DMS53 treated with DMSO at 0.1 percent for 48 hours (cell line): ENCODE data around the gene FAM120A.

Experiments used
- DNase-seq: peaks from one replicate; lab custom pipeline; 2025; ENCODE audit not compliant: unreplicated experiment; lab: John Stamatoyannopoulos, UW

FAM120A gene

GRCh38 chr9:93591301-93592007 lies 140.0 kb downstream of the FAM120A start:
- DNase-seq: no peak

- no peak for DNase-seq
Measured at GRCh38 chr9:93592008-93592642, 140.6 kb downstream of the FAM120A start.

GRCh38 chr9:93592643-93593021 lies 141.1 kb downstream of the FAM120A start:
- no peak for DNase-seq

DNA sequence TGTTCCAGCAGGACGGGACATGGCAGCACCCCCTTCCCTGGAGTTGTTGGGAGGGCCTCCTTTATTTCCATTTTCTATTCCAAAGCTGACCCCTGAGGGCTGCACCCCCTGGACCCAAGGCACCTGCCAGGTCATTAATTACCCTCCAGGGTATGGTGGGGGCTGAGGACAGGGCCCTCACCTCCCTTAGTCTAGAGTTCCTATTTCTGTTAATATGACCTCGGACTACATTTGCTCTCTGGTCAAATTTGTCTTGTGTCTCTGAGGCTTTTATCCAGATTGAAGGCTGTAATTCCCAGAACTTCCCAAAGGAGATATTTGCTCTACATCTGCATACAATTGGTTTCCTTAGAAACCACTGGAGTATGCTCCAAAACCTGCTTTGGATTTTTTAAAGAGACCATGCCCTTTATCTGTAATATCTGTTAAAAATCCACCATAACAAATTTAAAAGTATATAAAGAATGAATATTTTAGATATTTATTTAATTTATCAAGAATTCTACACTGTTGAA lies 141.7 kb downstream of the FAM120A start:
- DNase-seq: no peak

DNA sequence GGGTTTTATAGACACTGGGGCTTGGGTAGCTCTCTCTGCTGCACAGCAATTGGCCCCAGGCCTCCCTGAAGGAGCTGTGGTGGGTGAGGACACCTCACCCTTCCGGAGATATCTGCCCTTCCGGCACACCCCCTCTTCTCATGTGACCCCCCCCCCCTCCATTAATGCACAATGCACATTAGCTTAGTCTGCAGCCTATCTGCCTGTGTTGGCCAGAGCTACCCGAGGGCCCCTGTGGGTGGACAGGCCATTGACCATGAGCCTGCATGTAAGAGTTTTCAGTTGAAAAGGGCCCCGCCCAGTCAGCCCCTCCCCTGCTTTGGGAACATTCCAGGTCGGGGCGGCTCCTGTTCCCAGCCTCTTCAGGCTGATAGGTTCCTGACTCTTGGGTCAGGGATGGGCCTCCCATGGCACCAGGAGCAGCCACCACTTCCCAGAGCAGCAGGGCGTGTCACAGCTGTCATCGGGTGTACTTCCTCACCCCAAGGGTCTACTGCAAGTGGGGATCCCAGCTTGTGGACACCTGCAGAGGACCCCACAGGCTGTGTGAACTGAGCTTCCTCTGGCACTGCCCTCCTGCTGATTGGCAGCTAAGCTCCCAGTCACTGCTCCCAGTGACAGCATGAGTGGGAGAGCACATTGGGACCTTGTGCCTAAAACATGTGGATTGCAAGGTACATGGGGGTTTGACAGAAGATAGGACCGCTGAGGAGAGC lies 142.7 kb downstream of the FAM120A start:
- DNase-seq: no peak

DNA sequence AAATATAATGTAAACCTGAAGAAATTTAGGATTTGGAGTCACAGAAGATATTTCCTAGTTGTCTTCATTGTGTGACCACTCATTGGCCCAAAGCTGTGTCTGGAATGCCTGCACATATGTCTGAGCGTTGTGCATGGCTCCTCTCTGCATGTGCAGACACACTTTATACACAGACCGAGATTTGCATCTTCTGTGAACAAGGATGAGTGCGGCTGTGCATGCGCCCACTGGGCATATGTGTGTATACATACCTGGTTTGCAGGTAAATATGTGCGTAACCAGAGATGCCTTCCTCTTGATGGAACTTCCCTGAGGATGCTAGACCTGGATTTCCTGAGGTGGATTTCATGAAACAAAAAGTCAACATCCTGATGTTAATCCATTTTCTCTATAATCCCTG lies 144.0 kb downstream of the FAM120A start:
- no peak for DNase-seq

- DNase-seq: no peak
Measured at GRCh38 chr9:93595861-93596365, 144.4 kb downstream of the FAM120A start.

DNA sequence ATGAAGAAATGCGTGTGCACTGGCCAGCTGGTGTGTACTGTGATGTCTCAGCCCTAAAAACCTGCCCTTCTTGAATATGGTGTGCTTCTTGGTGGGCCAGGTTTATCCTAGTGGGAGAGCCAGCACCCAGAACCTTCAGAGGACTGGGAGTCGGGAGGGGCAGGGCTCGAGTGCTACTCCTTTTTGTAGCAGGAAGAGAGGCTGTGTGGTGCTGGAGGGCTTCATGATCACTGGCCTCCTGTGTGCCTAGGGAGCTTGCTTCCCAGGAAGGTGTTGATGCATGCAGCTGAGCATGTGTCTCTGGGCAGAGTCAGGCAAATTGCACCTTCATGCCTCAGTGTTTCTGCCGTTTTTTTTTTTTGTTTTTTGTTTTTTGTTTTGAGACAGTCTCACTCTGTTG lies 144.9 kb downstream of the FAM120A start:
- no peak for DNase-seq

- DNase-seq: no peak
Measured at GRCh38 chr9:93597142-93597706, 145.7 kb downstream of the FAM120A start.

GRCh38 chr9:93597871-93598646 lies 146.6 kb downstream of the FAM120A start:
- no peak for DNase-seq

- no peak for DNase-seq
Measured at GRCh38 chr9:93598647-93599241, 147.3 kb downstream of the FAM120A start.

GRCh38 chr9:93599571-93600403 lies 148.3 kb downstream of the FAM120A start:
- no peak for DNase-seq

DNA sequence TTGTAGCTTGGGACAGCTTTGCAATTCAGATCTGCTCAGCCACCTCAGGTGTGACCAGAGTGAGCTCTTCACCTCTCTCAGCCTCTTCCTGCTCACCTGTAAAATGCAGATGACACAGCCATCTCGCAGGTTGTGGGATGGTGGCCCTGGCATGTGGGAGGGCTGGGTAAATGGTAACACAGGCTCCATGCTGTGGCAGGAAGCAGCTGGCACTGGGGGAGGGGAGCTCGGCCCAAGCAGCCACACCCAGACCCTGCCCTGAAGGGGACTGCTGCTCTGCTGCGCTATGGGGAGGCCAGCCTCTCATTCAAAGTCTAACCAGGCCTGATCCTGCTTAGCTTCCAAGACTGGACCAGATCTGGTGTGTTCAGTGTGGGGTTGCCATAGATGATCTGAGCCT lies 149.0 kb downstream of the FAM120A start:
- peak; percentile 67 for DNase-seq

- DNase-seq: no peak
Measured at GRCh38 chr9:93601063-93601462, 149.6 kb downstream of the FAM120A start.

DNA sequence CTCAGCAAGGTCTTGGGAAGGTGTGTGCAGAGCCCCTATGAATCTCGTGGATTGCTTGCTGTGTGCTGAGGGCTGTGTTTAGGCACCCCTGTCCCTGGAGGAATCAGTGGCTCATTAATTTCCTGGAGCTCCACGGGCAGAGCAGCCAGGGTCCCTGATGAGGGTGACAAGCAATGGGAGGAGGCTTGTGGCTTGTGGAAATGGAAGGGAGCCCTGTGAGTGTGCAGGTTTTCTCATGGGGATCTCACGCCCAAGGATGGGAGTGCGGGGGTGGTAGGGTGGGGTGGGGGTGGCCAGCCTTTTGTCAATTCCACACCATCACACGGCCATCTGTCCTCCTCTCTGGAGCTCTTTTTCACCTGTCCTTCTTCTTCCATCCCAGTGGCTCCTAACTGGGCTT lies 150.2 kb downstream of the FAM120A start:
- no peak for DNase-seq

- no peak for DNase-seq
Measured at GRCh38 chr9:93603011-93603410, 151.5 kb downstream of the FAM120A start.

GRCh38 chr9:93603906-93604326 lies 152.4 kb downstream of the FAM120A start:
- no peak for DNase-seq

- no peak for DNase-seq
Measured at GRCh38 chr9:93606187-93606586, 154.7 kb downstream of the FAM120A start.

DNA sequence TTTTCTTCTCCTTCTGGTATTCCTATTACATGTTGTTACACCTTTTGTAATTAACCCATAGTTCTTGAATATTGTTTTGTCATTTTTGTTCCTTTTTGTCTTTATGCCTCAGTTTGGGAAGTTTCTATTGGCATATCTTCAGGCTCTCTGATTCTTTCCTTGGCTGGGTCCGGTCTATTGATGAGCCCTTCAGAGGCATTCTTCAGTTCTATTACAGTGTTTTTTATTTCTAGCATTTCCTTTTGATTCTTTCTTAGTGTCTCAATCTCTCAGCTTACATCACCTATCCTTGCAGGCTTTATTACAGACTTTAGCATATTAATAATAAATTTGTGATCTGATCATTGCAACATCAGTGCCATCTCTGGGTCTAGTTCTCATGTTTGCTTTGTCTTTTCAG lies 158.7 kb downstream of the FAM120A start:
- no peak for DNase-seq
